K562 (cell line): ENCODE data around the gene SBK3. TPM values are rescaled to one million over a fixed set of nuclear protein-coding genes. Genes with fewer than 3 reads are reported as not detected.

Experiments used
- CBFA2T3 ChIP-seq: fragments of 450-650 bp; IDR thresholded peaks from 2 replicates; pipeline ENCODE4 v1.6.1; 2017
- ELF2 ChIP-seq: fragments of 250-450 bp; sonication (Bioruptor Pico); IDR thresholded peaks from 2 replicates; pipeline ENCODE4 v1.5.0; 2021; ENCODE audit warnings: mild to moderate bottlenecking
- ELF4 ChIP-seq: fragments of 450-650 bp; formaldehyde crosslinking; IDR thresholded peaks from 2 replicates; pipeline ENCODE4 v1.4.0; 2022; ENCODE audit warnings: missing genetic modification characterization
- EP400 ChIP-seq: fragments of 450-650 bp; IDR thresholded peaks from 2 replicates; pipeline ENCODE4 v1.6.1; 2017; ENCODE audit warnings: antibody characterized with exemption, mild to moderate bottlenecking, moderate library complexity
- FOSL1 ChIP-seq: fragments of 200-800 bp; sonication (Bioruptor generic); conservative IDR thresholded peaks from 2 replicates; pipeline ENCODE4 v1.6.1; 2016; ENCODE audit warnings: missing genetic modification characterization, missing compliant biosample characterization
- JUND ChIP-seq, 2 experiments: IDR thresholded peaks; 2 replicates in 1 of 2; 3 replicates in 1 of 2; pipeline ENCODE4 v1.6.1; 2011; ENCODE audit warnings: borderline replicate concordance in 2 of 2, low read depth in 2 of 2, low read length in 2 of 2, improper control_type of control experiment in 1 of 2, missing biosample characterization in 1 of 2, missing genetic modification characterization in 1 of 2, missing genetic modification reagents in 1 of 2
- LARP7 ChIP-seq: fragments of 450-650 bp; IDR thresholded peaks from 2 replicates; pipeline ENCODE4 v1.6.1; 2016
- NFE2 ChIP-seq: IDR thresholded peaks from 2 replicates; pipeline ENCODE4 v1.6.1; 2014; ENCODE audit warnings: antibody characterized with exemption, low read depth
- PPARD ChIP-seq: fragments of 250-450 bp; sonication (Bioruptor Pico); IDR thresholded peaks from 2 replicates; pipeline ENCODE4 v1.8.0; 2022; ENCODE audit warnings: inconsistent platforms, mild to moderate bottlenecking, moderate library complexity
- SMC3 ChIP-seq: conservative IDR thresholded peaks from 2 replicates; pipeline ENCODE4 v1.6.1; 2011; ENCODE audit warnings: low read depth, low read length, improper control_type of control experiment; ENCODE audit not compliant: insufficient read depth
- TSC22D4 ChIP-seq: fragments of 450-650 bp; IDR thresholded peaks from 2 replicates; pipeline ENCODE4 v1.6.1; 2016; ENCODE audit warnings: missing genetic modification characterization, missing biosample characterization, control low read depth
- ZNF668 ChIP-seq: fragments of 250-450 bp; sonication (Bioruptor Pico); IDR thresholded peaks from 2 replicates; pipeline ENCODE4 v1.8.0; 2022; ENCODE audit warnings: mild to moderate bottlenecking, inconsistent platforms
- ZSCAN29 ChIP-seq: fragments of 450-650 bp; IDR thresholded peaks from 2 replicates; pipeline ENCODE4 v1.6.1; 2017
- polyA plus RNA-seq, 8 experiments: library from polyadenylated mRNA; depleted of rRNA in 4 of 8; stranded (reverse) in 5 of 8; unstranded in 3 of 8; fragments of >200 nt; fragmentation: Nextera tagmentation in 2 of 8; fragmentation: Illumina TruSeq in 1 of 8; extraction: Ambion mirVana in 2 of 8; extraction: Trizol in 1 of 8; gene quantifications; 2 replicates each; pipeline versions ENCODE4 v1.2.1 to v1.2.3, GENCODE V29; 2011 to 2014; ENCODE audit warnings: inconsistent platforms in 1 of 8, missing spikeins in 1 of 8
- total RNA-seq, 7 experiments: library from RNA; depleted of rRNA in 6 of 7; stranded (reverse); fragments of >200 nt in 6 of 7; fragmentation: Illumina TruSeq in 2 of 7; extraction: Trizol in 2 of 7; gene quantifications; 2 replicates each; pipeline versions ENCODE4 v1.2.1 to v1.2.3, GENCODE V29; 2011 to 2021; ENCODE audit warnings: low replicate concordance in 1 of 7
- TF ChIP-seq, protein P1 (sequence below): fragments of 150-350 bp; conservative IDR thresholded peaks from 2 replicates; pipeline ENCODE4 v1.6.1; 2014; ENCODE audit warnings: low read length
- TF ChIP-seq, protein P2 (sequence below): fragments of 200-600 bp; sonication (generic); IDR thresholded peaks from one replicate; pipeline ENCODE4 v1.6.1; 2012; ENCODE audit warnings: mild to moderate bottlenecking, low read depth, low read length, inconsistent platforms

The SBK3 gene
- total and polyA plus RNA-seq, 9 of the 15 experiments (the other 6 are each of a cell fraction or from before 2014, with no cell fraction given) = 0.11 to 0.43 (median 0.13) TPM; not detected in 6

DNA sequence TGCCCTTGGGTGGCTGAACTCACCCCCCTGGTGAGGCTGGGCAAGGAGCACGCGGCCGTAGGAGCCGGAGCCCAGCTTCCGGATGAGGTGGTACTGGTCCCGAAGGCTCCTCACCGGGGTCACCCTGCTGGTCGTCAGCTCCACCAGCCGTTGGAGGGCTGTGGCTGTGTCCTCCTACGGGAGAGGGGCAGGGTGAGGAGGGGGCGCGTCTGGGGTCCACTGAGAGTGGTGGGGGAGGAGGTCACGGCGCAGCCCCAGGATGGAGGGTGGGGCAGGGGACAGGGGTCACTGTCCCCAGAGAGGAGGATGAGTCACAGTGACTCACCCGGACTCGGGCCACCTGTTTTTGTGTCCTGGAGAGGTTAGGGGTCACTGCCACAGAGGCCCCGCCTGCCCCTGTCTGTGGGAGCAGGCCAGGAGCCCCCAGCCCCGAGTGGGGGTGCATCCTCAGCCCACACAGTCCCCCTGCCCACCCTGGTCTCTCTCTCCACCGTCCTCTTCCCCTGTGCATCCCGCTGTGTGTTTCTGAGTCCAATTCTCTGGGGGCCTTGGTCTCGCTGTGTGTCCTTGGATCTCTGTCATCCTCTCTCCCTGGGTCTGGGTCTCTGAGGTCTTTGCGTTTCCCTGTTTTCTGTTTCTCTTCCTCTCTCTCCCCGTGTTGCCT lies 435 bp downstream of the SBK3 start (continued):
- TF ChIP-seq, protein P1, sequence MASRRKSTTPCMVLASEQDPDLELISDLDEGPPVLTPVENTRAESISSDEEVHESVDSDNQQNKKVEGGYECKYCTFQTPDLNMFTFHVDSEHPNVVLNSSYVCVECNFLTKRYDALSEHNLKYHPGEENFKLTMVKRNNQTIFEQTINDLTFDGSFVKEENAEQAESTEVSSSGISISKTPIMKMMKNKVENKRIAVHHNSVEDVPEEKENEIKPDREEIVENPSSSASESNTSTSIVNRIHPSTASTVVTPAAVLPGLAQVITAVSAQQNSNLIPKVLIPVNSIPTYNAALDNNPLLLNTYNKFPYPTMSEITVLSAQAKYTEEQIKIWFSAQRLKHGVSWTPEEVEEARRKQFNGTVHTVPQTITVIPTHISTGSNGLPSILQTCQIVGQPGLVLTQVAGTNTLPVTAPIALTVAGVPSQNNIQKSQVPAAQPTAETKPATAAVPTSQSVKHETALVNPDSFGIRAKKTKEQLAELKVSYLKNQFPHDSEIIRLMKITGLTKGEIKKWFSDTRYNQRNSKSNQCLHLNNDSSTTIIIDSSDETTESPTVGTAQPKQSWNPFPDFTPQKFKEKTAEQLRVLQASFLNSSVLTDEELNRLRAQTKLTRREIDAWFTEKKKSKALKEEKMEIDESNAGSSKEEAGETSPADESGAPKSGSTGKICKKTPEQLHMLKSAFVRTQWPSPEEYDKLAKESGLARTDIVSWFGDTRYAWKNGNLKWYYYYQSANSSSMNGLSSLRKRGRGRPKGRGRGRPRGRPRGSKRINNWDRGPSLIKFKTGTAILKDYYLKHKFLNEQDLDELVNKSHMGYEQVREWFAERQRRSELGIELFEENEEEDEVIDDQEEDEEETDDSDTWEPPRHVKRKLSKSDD = no peak
- peak; percentile 75; the same call in 1 of the 2 replicates for TF ChIP-seq EP400
- TF ChIP-seq ELF2 = no peak
- TF ChIP-seq LARP7 = no peak
- TF ChIP-seq NFE2 = peak; percentile 47
- TF ChIP-seq JUND (IDR thresholded peaks at IDR 0.05; ENCODE audit: borderline replicate concordance, low read depth, low read length) = peak; percentile 98
- peak; percentile 94; the same call in 2 of the 3 replicates for TF ChIP-seq JUND (tag; IDR thresholded peaks at IDR 0.05; ENCODE audit: borderline replicate concordance, low read depth, low read length)
- no peak for TF ChIP-seq ZNF668
- TF ChIP-seq SMC3 = no peak
- TF ChIP-seq ELF4 (CRISPR knock-in tag) = no peak
- TF ChIP-seq FOSL1 (tag) = peak; percentile 100
- TF ChIP-seq PPARD (CRISPR knock-in tag) = no peak
- no peak for TF ChIP-seq ZSCAN29
- no peak for TF ChIP-seq TSC22D4 (tag)
- TF ChIP-seq, protein P2, sequence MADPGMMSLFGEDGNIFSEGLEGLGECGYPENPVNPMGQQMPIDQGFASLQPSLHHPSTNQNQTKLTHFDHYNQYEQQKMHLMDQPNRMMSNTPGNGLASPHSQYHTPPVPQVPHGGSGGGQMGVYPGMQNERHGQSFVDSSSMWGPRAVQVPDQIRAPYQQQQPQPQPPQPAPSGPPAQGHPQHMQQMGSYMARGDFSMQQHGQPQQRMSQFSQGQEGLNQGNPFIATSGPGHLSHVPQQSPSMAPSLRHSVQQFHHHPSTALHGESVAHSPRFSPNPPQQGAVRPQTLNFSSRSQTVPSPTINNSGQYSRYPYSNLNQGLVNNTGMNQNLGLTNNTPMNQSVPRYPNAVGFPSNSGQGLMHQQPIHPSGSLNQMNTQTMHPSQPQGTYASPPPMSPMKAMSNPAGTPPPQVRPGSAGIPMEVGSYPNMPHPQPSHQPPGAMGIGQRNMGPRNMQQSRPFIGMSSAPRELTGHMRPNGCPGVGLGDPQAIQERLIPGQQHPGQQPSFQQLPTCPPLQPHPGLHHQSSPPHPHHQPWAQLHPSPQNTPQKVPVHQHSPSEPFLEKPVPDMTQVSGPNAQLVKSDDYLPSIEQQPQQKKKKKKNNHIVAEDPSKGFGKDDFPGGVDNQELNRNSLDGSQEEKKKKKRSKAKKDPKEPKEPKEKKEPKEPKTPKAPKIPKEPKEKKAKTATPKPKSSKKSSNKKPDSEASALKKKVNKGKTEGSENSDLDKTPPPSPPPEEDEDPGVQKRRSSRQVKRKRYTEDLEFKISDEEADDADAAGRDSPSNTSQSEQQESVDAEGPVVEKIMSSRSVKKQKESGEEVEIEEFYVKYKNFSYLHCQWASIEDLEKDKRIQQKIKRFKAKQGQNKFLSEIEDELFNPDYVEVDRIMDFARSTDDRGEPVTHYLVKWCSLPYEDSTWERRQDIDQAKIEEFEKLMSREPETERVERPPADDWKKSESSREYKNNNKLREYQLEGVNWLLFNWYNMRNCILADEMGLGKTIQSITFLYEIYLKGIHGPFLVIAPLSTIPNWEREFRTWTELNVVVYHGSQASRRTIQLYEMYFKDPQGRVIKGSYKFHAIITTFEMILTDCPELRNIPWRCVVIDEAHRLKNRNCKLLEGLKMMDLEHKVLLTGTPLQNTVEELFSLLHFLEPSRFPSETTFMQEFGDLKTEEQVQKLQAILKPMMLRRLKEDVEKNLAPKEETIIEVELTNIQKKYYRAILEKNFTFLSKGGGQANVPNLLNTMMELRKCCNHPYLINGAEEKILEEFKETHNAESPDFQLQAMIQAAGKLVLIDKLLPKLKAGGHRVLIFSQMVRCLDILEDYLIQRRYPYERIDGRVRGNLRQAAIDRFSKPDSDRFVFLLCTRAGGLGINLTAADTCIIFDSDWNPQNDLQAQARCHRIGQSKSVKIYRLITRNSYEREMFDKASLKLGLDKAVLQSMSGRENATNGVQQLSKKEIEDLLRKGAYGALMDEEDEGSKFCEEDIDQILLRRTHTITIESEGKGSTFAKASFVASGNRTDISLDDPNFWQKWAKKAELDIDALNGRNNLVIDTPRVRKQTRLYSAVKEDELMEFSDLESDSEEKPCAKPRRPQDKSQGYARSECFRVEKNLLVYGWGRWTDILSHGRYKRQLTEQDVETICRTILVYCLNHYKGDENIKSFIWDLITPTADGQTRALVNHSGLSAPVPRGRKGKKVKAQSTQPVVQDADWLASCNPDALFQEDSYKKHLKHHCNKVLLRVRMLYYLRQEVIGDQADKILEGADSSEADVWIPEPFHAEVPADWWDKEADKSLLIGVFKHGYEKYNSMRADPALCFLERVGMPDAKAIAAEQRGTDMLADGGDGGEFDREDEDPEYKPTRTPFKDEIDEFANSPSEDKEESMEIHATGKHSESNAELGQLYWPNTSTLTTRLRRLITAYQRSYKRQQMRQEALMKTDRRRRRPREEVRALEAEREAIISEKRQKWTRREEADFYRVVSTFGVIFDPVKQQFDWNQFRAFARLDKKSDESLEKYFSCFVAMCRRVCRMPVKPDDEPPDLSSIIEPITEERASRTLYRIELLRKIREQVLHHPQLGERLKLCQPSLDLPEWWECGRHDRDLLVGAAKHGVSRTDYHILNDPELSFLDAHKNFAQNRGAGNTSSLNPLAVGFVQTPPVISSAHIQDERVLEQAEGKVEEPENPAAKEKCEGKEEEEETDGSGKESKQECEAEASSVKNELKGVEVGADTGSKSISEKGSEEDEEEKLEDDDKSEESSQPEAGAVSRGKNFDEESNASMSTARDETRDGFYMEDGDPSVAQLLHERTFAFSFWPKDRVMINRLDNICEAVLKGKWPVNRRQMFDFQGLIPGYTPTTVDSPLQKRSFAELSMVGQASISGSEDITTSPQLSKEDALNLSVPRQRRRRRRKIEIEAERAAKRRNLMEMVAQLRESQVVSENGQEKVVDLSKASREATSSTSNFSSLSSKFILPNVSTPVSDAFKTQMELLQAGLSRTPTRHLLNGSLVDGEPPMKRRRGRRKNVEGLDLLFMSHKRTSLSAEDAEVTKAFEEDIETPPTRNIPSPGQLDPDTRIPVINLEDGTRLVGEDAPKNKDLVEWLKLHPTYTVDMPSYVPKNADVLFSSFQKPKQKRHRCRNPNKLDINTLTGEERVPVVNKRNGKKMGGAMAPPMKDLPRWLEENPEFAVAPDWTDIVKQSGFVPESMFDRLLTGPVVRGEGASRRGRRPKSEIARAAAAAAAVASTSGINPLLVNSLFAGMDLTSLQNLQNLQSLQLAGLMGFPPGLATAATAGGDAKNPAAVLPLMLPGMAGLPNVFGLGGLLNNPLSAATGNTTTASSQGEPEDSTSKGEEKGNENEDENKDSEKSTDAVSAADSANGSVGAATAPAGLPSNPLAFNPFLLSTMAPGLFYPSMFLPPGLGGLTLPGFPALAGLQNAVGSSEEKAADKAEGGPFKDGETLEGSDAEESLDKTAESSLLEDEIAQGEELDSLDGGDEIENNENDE = no peak
- peak; percentile 71 for TF ChIP-seq CBFA2T3
